Osteoblast (primary cell): ENCODE data around the gene GCK. TPM values are rescaled to one million over a fixed set of nuclear protein-coding genes. Genes with fewer than 3 reads are reported as not detected.
A peak's percentile ranks its signal among the peaks of the same experiment; 100 is the strongest.

ENCODE experiments used
- DNase-seq: peaks from one replicate; pipeline ENCODE4 v3.0.0; 2011; ENCODE audit warnings: low spot score, mixed read lengths; ENCODE audit not compliant: insufficient read length; ENCODE audit errors: missing footprints
- H2AFZ ChIP-seq: 2 replicates; pipeline ENCODE4 v1.6.0; 2011; ENCODE audit warnings: mild to moderate bottlenecking, low read length
- H3K27ac ChIP-seq: 2 replicates; pipeline ENCODE4 v1.5.1; 2011; ENCODE audit warnings: mild to moderate bottlenecking, low read depth, low read length, moderate library complexity
- H3K27me3 ChIP-seq: 2 replicates; pipeline ENCODE4 v1.6.0; 2012; ENCODE audit warnings: mild to moderate bottlenecking, control low read depth, inconsistent platforms, low read length, moderate library complexity; ENCODE audit not compliant: insufficient read depth
- H3K36me3 ChIP-seq: 2 replicates; pipeline ENCODE4 v1.5.1; 2011; ENCODE audit warnings: mild to moderate bottlenecking, low read length, control low read depth, moderate library complexity; ENCODE audit not compliant: insufficient read depth
- H3K4me1 ChIP-seq: 2 replicates; pipeline ENCODE4 v1.5.1; 2011; ENCODE audit warnings: mild to moderate bottlenecking, low read length, control low read depth, moderate library complexity; ENCODE audit not compliant: insufficient read depth
- H3K4me2 ChIP-seq: 2 replicates; pipeline ENCODE4 v1.6.0; 2011; ENCODE audit warnings: mild to moderate bottlenecking, low read length; ENCODE audit not compliant: insufficient read depth
- H3K4me3 ChIP-seq: fragments of 200-600 bp; sonication (generic); 3 replicates; pipeline ENCODE4 v1.5.1; 2012; ENCODE audit warnings: mild to moderate bottlenecking, low read length, inconsistent platforms; ENCODE audit not compliant: insufficient read depth
- H3K79me2 ChIP-seq: 2 replicates; pipeline ENCODE4 v1.6.0; 2012; ENCODE audit warnings: mild to moderate bottlenecking, low read length, control low read depth, inconsistent platforms; ENCODE audit not compliant: insufficient read depth
- H3K9me3 ChIP-seq: 2 replicates; pipeline ENCODE4 v1.5.1; 2011; ENCODE audit warnings: low read depth, low read length, control low read depth
- H4K20me1 ChIP-seq: 2 replicates; pipeline ENCODE4 v1.6.0; 2012; ENCODE audit warnings: mild to moderate bottlenecking, low read length, control low read depth; ENCODE audit not compliant: insufficient read depth
- total RNA-seq: library from RNA; depleted of rRNA; stranded (reverse); fragments of >200 nt; gene quantifications from 2 replicates; pipeline ENCODE4 v1.2.3, GENCODE V29; 2012
- TF ChIP-seq, protein P1 (sequence below): IDR thresholded peaks from 2 replicates; pipeline ENCODE4 v1.5.1; 2011; ENCODE audit warnings: mild to moderate bottlenecking, low read depth, low read length, moderate library complexity; ENCODE audit errors: extremely low read depth

GCK gene
- total RNA-seq, 1 donor: not detected

DNA sequence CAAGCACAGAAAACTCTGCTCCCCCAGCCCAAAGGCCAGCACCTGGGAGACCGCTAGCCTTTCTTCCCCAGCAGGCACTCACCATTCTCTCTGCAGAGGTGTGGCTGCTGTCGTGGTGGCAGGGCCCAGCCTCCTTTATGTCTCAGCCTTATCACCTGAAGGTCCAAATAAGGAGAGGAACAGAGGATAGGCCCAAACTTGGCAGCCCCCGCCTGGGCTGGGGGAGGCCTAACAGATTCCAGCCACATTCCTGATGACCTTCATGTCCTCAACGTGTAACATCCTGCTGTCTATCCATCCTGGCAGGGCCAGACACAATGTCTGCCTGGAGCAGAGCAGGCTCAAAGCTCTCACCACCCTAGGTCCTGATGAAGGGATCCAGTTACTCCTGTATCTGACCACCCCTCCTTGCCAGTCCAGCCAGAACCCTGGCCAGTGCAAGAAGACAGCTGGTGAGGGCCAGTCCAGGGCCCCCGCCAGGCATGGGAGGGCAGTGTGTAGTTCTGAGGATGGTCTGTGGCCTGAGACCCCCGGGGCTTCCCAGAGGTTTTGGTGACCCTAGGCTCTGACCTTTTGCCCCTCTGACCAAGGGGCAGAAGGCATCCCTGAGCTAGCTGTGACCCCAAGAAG is 47.9 kb downstream of the GCK start, which contains the start of gene MYL7:
Gene MYL7 (minus strand): TSS at position 112 of the 630 bp plus-strand sequence. CDS start 27 bp downstream, at position 85.
- Histone ChIP-seq H3K27ac (no peak within 1 kb of the TSS), H3K4me1 (no peaks in the 10 kb centered on the region), H3K4me2 (no peak within 1 kb of the TSS), H4K20me1 (no peaks in the 10 kb centered on the region), H2AFZ (no peak within 1 kb of the TSS), H3K4me3 (no peak within 1 kb of the TSS), H3K79me2 (no peaks in the 10 kb centered on the region), H3K9me3 (no peaks in the 10 kb centered on the region), H3K36me3 (no peaks in the 10 kb centered on the region), H3K27me3 (peaks cover 15% of the 10 kb centered on the region)
- DNase-seq: no peak
- TF ChIP-seq, protein P1, sequence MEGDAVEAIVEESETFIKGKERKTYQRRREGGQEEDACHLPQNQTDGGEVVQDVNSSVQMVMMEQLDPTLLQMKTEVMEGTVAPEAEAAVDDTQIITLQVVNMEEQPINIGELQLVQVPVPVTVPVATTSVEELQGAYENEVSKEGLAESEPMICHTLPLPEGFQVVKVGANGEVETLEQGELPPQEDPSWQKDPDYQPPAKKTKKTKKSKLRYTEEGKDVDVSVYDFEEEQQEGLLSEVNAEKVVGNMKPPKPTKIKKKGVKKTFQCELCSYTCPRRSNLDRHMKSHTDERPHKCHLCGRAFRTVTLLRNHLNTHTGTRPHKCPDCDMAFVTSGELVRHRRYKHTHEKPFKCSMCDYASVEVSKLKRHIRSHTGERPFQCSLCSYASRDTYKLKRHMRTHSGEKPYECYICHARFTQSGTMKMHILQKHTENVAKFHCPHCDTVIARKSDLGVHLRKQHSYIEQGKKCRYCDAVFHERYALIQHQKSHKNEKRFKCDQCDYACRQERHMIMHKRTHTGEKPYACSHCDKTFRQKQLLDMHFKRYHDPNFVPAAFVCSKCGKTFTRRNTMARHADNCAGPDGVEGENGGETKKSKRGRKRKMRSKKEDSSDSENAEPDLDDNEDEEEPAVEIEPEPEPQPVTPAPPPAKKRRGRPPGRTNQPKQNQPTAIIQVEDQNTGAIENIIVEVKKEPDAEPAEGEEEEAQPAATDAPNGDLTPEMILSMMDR: no peak

DNA sequence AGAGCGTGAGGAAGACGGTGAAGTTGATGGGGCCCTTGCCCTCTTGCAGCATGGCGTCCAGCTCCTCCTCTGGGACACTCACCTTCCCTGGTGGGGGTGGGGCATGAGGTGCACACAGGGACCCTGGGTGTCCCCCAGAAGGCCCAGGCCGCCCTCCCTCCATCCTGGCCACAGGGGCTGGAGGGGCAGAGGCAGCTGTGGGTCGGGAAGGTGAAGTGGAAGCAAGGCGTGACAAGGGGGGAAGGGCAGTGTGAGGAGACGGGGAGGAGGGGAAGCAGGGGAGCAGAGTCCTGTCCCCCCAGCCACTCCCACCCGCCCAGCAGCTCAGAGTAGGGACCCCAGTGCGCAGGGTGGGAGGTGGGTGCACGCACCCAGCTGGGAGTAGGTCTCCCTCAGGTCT is 48.9 kb downstream of the GCK start:
- peak; percentile 44 for DNase-seq
- no peaks in the 10 kb centered on the region for H3K36me3 ChIP-seq
- H3K9me3 ChIP-seq: no peaks in the 10 kb centered on the region
- no peaks in the 10 kb centered on the region for H3K79me2 ChIP-seq
- TF ChIP-seq, protein P1: no peak
- no peak overlapping the region for H3K27ac ChIP-seq
- no peaks in the 10 kb centered on the region for H3K4me1 ChIP-seq
- H4K20me1 ChIP-seq: no peaks in the 10 kb centered on the region
- peaks cover 9% of the 10 kb centered on the region for H3K27me3 ChIP-seq
- H3K4me2 ChIP-seq: no peak overlapping the region
- no peak overlapping the region for H3K4me3 ChIP-seq
- no peak overlapping the region for H2AFZ ChIP-seq

DNA sequence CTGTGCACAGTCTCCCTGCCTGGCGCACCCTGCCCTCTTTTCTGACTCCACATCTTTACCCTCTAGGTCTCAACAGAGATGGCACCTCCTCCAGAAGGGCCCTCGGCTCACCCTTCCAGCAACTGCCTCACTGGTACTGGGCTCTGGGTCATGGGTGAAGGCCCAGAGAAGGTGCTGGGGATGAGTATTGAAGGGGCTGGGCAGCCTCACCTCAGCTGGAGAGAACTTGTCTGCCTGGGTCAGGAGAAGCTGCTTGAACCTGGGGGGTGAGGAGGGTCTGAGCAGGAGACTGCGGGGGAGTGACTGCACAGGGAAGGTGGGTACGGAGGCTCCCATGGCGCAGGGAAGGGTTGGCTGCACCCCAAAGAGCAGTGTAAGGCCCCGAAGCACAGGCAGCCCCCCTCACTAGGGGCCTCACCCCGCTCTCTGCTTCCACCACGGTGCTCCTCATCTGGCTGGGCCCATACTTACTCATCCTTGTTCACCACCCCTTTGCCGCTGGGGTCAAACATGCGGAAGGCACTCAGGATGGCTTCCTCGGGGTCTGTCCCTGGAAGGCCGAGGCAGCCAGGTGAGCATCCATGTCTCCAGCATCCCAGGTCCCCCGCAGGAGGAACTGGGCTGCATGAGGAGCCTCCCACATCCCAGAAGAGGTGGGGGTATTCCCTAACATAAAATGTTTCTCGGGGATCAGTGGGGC is 49.8 kb downstream of the GCK start:
- H3K79me2 ChIP-seq: no peaks in the 10 kb centered on the region
- TF ChIP-seq, protein P1: no peak
- H4K20me1 ChIP-seq: no peaks in the 10 kb centered on the region
- peak; percentile 70 for DNase-seq
- no peak overlapping the region for H3K4me2 ChIP-seq
- no peaks in the 10 kb centered on the region for H3K4me1 ChIP-seq
- H3K27ac ChIP-seq: no peak overlapping the region
- H3K4me3 ChIP-seq: no peak overlapping the region
- no peaks in the 10 kb centered on the region for H3K36me3 ChIP-seq
- H3K9me3 ChIP-seq: no peaks in the 10 kb centered on the region
- no peak overlapping the region for H2AFZ ChIP-seq
- peaks cover under 1% of the 10 kb centered on the region for H3K27me3 ChIP-seq

- no peak overlapping the region for H2AFZ ChIP-seq
- DNase-seq: peak; percentile 15
- no peak overlapping the region for H3K4me2 ChIP-seq
- no peaks in the 10 kb centered on the region for H4K20me1 ChIP-seq
- H3K9me3 ChIP-seq: no peaks in the 10 kb centered on the region
- TF ChIP-seq, protein P1: no peak
- H3K4me1 ChIP-seq: no peaks in the 10 kb centered on the region
- no peak overlapping the region for H3K4me3 ChIP-seq
- H3K79me2 ChIP-seq: no peaks in the 10 kb centered on the region
- no peak overlapping the region for H3K27ac ChIP-seq
- H3K27me3 ChIP-seq: no peaks in the 10 kb centered on the region
- no peaks in the 10 kb centered on the region for H3K36me3 ChIP-seq
Observed at GRCh38 chr7:44138698-44139097, 50.5 kb downstream of the GCK start.
